K562 (cell line): ENCODE results near the gene PAFAH2.

Experiments
- CCAR2 ChIP-seq: fragments of 200-400 bp; formaldehyde crosslinking; IDR thresholded peaks from 2 replicates; pipeline ENCODE4 v1.6.1; 2017; ENCODE audit warnings: mild to moderate bottlenecking, low read depth, low read length
- HNRNPL ChIP-seq: fragments of 200-400 bp; formaldehyde crosslinking; IDR thresholded peaks from 2 replicates; pipeline ENCODE4 v1.6.1; 2017; ENCODE audit warnings: low read depth, mild to moderate bottlenecking, low read length
- MEF2A ChIP-seq: IDR thresholded peaks from 2 replicates; pipeline ENCODE4 v1.6.1; 2011; ENCODE audit warnings: low read depth, mild to moderate bottlenecking, low read length, moderate library complexity; ENCODE audit not compliant: control insufficient read depth
- RBM22 ChIP-seq: fragments of 200-400 bp; formaldehyde crosslinking; IDR thresholded peaks from 2 replicates; pipeline ENCODE4 v1.6.1; 2018; ENCODE audit warnings: low read length, low read depth; ENCODE audit not compliant: poor library complexity, severe bottlenecking
- SAP30 ChIP-seq: fragments of 200-600 bp; sonication (generic); IDR thresholded peaks from 2 replicates; pipeline ENCODE4 v1.6.1; 2012; ENCODE audit warnings: borderline replicate concordance, low read depth, mild to moderate bottlenecking, moderate library complexity, low read length, control low read depth, inconsistent platforms; ENCODE audit not compliant: insufficient read depth, poor library complexity, severe bottlenecking

- TF ChIP-seq MEF2A (no peak), RBM22 (no peak), CCAR2 (no peak), HNRNPL (no peak), SAP30 (no peak)
These were observed 5.8 kb downstream of the PAFAH2 start for GRCh38 chr1:25991937-25992688.
